ENCODE measurements around the gene MTCL1.

DNA sequence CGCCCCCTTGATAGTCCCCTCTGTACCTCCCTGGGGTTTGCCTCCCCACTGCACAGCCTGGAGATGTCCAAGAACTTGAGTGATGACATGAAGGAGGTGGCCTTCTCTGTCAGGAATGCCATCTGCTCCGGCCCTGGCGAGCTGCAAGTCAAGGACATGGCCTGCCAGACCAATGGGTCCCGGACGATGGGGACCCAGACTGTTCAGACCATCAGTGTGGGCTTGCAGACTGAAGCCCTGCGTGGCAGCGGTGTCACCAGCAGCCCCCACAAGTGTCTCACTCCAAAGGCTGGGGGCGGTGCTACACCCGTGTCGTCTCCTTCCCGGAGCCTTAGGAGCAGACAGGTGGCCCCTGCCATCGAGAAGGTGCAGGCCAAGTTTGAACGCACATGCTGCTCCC is 119.9 kb downstream of the MTCL1 start:
- no peak for TF ChIP-seq EZH2 (IDR thresholded peaks at IDR 0.05; ENCODE audit: borderline replicate concordance, control insufficient read depth, low read depth, low read length)
- TF ChIP-seq, protein P1, sequence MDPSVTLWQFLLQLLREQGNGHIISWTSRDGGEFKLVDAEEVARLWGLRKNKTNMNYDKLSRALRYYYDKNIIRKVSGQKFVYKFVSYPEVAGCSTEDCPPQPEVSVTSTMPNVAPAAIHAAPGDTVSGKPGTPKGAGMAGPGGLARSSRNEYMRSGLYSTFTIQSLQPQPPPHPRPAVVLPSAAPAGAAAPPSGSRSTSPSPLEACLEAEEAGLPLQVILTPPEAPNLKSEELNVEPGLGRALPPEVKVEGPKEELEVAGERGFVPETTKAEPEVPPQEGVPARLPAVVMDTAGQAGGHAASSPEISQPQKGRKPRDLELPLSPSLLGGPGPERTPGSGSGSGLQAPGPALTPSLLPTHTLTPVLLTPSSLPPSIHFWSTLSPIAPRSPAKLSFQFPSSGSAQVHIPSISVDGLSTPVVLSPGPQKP (IDR thresholded peaks at IDR 0.05; ENCODE audit: low read depth, low read length) = no peak

Measured in GM12878 (cell line).